Measurements from ENCODE around the gene GRIA4.

- TF ChIP-seq TAF1 (IDR thresholded peaks at IDR 0.05; ENCODE audit: low read depth), result no peak
- no peak for TF ChIP-seq CTCF (IDR thresholded peaks at IDR 0.05; ENCODE audit: poor library complexity, severe bottlenecking)
- TF ChIP-seq POLR2AphosphoS5 (IDR thresholded peaks at IDR 0.05), result no peak
- no peak for TF ChIP-seq EZH2 (IDR thresholded peaks at IDR 0.05; ENCODE audit: borderline replicate concordance, insufficient read depth, low read length, poor library complexity, severe bottlenecking)
- TF ChIP-seq SMC3 (conservative IDR thresholded peaks at IDR 0.05; ENCODE audit: poor library complexity), result no peak
These were observed 296.6 kb downstream of the GRIA4 start for GRCh38 chr11:105906517-105906916.

Data from neural cell (in vitro differentiated cells).